HEK293T (cell line): ENCODE data around the gene PRKAG2.

Source experiments
- ARNT ChIP-seq: fragments of 450-650 bp; IDR thresholded peaks from 2 replicates; pipeline ENCODE4 v1.6.1; 2017; ENCODE audit warnings: mild to moderate bottlenecking
- BHLHE40 ChIP-seq: fragments of 450-650 bp; IDR thresholded peaks from 2 replicates; pipeline ENCODE4 v1.6.1; 2016; ENCODE audit warnings: mild to moderate bottlenecking, moderate library complexity, borderline replicate concordance
- ELF4 ChIP-seq: fragments of 450-650 bp; IDR thresholded peaks from 2 replicates; pipeline ENCODE4 v1.6.1; 2017; ENCODE audit warnings: antibody characterized with exemption
- FOXA1 ChIP-seq: fragments of 450-650 bp; IDR thresholded peaks from 2 replicates; pipeline ENCODE4 v1.6.1; 2016; ENCODE audit warnings: mild to moderate bottlenecking
- FOXM1 ChIP-seq: fragments of 450-650 bp; IDR thresholded peaks from 2 replicates; pipeline ENCODE4 v1.6.1; 2017; ENCODE audit warnings: mild to moderate bottlenecking, borderline replicate concordance
- HDGF ChIP-seq: fragments of 450-650 bp; IDR thresholded peaks from 2 replicates; pipeline ENCODE4 v1.6.1; 2017; ENCODE audit warnings: antibody characterized with exemption, borderline replicate concordance
- L3MBTL2 ChIP-seq: fragments of 450-650 bp; conservative IDR thresholded peaks from 2 replicates; pipeline ENCODE4 v1.6.1; 2016; ENCODE audit warnings: mild to moderate bottlenecking
- LEF1 ChIP-seq: fragments of 450-650 bp; IDR thresholded peaks from 2 replicates; pipeline ENCODE4 v1.6.1; 2017; ENCODE audit warnings: mild to moderate bottlenecking, borderline replicate concordance
- NFRKB ChIP-seq: fragments of 450-650 bp; IDR thresholded peaks from 2 replicates; pipeline ENCODE4 v1.6.1; 2016; ENCODE audit warnings: mild to moderate bottlenecking, moderate library complexity
- SP1 ChIP-seq: fragments of 450-650 bp; IDR thresholded peaks from 2 replicates; pipeline ENCODE4 v1.6.1; 2017
- TARDBP ChIP-seq: fragments of 450-650 bp; IDR thresholded peaks from 2 replicates; pipeline ENCODE4 v1.6.1; 2016
- TF ChIP-seq, protein P1 (sequence below): fragments of 450-650 bp; IDR thresholded peaks from 2 replicates; pipeline ENCODE4 v1.6.1; 2016

DNA sequence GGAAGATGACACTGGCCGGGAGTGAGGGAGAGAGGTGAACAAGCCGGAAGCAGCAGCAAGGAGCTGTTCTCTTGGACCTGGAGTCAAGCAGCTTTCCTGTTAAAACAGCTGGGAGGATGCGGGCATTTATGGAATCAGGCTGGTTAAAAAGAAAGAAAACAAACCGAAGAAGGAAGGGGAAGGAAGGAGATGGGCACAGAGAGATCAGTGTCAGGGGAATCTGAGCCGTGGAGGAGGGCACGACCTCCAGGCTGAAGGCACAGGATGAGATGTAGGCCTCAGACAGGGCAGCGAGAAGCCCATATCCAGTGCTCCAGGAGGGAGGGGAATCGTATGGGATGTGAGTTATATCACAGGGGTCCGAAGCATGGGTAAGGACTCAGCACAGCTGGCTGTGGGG, 251.3 kb downstream of the PRKAG2 start:
- TF ChIP-seq ARNT: no peak
- TF ChIP-seq, protein P1, sequence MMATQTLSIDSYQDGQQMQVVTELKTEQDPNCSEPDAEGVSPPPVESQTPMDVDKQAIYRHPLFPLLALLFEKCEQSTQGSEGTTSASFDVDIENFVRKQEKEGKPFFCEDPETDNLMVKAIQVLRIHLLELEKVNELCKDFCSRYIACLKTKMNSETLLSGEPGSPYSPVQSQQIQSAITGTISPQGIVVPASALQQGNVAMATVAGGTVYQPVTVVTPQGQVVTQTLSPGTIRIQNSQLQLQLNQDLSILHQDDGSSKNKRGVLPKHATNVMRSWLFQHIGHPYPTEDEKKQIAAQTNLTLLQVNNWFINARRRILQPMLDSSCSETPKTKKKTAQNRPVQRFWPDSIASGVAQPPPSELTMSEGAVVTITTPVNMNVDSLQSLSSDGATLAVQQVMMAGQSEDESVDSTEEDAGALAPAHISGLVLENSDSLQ: no peak
- TF ChIP-seq L3MBTL2: no peak
- no peak for TF ChIP-seq HDGF
- TF ChIP-seq BHLHE40: no peak
- no peak for TF ChIP-seq TARDBP
- TF ChIP-seq FOXA1: no peak
- TF ChIP-seq ELF4: no peak
- no peak for TF ChIP-seq NFRKB
- no peak for TF ChIP-seq FOXM1
- no peak for TF ChIP-seq LEF1
- TF ChIP-seq SP1: no peak
